COLO829 (cell line): Measurements from ENCODE around the gene CDKN2A.
A peak's percentile ranks its signal among the peaks of the same experiment; 100 is the strongest.

Experiments
- DNase-seq: peaks from one replicate; pipeline ENCODE4 v3.0.0; 2012; ENCODE audit warnings: low spot score

The CDKN2A gene

DNA sequence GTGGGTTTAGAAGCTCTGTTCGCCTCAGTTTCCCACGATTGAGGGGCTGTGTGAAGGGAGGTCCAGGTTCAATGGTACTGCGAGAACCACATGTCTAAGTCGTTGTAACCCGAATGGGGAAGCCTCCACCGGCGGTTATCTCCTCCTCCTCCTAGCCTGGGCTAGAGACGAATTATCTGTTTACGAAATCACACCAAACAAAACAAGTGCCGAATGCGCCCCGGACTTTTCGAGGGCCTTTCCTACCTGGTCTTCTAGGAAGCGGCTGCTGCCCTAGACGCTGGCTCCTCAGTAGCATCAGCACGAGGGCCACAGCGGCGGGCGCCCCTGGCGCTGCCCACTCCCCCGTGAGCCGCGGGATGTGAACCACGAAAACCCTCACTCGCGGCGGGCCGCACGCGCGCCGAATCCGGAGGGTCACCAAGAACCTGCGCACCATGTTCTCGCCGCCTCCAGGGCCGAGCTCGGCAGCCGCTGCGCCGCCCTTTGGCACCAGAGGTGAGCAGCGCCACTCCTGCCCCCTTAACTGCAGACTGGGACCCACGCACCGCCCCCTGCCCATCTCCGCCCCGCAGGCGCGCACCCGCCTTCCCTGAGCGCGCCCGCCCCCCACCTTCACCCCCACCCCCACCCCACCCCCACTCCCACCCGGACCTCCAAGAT is at the start of gene CDKN2A:
TSS of gene CDKN2A (minus strand) at position 500 of the 663 bp plus-strand sequence.
- no peak for DNase-seq

DNA sequence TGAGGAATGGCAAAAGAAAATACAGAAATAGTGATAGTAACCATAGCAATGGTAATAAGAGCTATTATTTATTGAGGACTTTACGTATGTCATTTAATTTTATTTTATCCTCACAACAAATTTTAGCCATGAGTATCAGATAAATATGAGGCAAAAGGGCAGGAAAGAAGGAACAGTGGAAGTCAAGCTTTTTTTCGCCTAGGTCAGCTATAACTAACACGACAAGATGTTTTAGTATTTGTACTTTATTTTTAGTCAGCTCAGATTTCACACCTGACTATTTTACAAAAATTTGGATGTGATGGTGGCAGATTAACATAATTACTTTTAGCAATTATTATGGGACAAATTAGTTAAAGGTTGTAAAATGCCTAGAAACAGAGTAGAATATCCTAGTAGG is 49.7 kb upstream of the CDKN2A start:
- DNase-seq, result no peak

DNA sequence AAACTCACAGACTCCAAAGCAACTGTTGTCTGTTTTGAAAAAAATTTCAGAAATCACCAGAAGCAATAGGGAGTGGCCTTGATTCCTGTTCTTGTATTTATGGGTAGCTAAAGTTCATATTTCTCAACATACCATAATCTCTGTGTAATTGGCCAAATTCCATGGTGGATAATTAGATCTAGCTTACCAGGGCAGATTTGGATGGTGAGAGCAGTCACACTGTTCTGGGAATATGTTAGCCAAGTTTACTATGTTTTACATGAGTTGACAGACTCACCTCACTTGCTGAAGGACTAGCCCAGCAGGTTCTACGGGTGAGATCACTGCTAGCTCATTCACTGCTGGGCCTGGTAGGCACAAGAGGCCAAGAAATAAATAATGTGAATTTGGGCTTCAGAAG is 47.6 kb upstream of the CDKN2A start:
- no peak for DNase-seq

DNA sequence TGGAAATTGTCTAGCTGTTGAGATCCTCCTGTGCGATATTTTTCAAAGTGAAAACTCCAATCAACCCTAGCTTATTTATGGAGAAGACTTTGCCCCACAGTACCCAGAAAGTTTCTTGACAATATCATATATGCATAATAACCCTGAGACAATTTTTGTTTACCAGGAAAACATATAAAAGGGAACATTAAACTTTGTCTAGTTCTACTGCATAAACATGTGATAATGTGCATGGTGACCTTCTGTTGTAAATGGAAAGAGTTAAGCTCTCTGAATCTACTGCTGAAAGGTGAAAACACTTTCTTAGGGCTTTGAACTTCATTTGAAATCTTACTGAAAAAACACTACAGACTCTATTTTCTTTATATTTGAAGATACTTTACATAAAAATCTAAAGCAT is 47.2 kb upstream of the CDKN2A start:
- no peak for DNase-seq

DNA sequence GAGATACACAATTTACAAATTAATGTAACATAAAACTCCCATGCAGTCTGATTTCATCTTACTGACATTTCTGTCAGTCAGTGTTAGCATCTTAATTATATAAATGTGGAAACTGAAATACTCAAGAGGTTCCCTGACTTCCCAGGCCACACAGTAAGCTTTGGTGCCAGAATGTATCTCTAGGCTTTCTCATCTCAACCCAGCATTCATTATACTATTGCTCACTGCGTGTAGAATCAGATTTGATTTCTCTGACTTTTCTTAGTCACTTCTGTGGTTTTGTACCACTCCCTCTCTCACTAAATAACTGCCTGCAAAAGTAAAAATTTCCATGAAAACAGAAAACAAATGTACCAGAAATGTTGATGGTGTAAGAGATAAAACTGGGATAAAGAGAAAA is 46.6 kb upstream of the CDKN2A start:
- no peak for DNase-seq

DNA sequence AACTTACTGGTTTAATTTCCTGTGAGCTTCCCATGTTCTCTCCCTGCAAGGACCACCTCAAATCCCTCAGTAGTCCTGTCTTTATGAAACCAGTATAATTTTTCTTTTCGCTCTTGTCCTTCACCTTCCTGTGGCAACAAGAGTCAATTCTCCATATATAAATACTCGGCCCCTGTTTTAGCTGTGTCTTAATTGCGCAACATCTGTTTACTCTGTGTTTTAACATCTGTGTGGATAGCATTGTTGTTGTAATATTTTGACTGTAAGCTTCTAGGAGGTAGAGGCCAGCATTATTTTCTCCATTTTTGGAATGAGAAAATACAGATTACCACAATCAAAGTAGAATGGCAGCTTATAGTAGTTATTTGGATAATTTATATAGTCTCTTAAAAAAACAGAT is 45.1 kb upstream of the CDKN2A start:
- no peak for DNase-seq

DNA sequence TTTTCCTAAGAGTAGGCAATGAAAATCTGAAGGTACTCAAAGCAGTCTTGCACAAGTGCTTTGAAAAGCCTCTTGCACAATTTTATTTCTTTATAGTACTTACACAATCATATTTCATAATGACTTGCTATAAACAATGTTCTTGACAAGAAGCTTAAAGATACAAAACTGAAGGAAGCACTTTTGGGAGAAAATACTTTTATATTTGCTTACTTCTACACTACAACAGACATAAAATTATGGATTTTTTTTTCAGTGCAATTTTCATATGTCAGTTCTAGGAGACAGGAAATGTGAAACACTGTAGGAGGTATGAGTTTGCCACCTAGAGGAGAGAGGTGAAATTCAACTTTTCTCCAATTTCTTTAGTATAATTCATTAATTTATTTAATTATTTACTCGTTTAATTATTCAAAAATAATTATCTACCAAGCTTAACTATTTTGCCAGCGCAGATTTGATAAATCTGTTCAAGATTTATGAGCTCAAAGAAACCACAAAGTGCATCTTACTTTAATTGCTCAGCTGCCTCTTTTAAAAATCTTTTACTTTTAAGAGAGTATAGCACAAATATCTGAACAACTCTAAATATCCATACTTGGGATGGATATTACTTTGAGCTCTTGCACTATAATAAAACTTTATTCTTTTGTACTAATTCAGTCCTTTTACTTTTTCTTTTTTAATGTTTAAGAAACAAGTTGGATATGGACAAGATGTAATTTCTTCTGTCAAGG is 43.9 kb upstream of the CDKN2A start:
- DNase-seq, result peak; percentile 33

DNA sequence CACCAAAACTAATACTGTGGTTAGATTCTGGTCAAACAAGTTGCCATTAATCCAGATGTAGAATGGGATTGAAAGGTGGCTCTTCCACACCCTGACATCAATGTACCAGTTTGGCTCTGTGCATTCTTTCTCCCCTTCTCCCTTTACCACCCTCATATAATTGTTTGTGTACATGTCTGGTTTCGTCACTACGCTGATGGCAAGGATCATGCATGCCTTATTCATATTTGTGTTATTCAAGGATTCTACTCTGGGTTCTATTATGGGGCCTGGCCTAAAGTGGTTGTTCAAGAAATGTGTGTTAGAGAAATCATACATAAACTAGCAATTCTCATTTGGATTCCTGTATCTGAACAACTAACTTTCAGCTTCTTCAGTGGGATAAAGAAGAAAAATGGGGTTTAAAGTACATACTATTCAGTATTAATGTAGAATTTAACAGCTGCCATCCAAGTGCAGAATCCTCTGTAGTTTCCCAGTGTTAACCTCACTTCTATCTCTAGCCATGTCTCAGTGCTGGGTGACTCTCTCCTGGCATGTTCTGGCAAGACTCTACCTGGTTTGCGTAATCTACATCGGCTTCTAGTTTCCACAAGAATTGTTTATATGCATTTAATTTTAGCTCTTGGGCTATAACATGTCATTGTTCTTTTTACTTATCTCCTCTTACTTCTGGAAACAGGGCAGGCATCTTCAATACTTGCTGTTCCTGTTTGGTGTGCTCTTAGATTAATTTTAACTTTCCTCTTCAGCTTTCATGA is 42.9 kb upstream of the CDKN2A start:
- no peak for DNase-seq

DNA sequence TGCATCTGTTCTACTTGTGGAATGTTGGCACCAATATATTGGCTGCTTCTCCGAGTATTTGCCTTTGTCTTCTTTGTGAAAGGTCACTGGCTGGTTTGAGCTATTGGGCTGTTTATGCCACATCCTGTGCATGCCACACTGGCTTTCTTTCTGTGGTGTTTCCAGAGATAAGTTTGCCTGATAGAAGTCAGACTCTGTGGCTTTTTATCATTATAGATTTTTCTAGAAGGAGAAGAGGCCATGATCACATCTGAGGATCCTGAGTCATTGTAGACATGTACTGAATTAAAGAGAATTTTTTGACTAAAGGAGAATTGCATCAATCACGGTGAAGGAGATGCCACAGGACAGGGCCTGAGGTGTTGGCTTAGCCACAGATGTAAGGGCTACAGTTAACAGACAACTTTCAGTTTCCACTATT is 41.4 kb upstream of the CDKN2A start:
- DNase-seq, result no peak

DNA sequence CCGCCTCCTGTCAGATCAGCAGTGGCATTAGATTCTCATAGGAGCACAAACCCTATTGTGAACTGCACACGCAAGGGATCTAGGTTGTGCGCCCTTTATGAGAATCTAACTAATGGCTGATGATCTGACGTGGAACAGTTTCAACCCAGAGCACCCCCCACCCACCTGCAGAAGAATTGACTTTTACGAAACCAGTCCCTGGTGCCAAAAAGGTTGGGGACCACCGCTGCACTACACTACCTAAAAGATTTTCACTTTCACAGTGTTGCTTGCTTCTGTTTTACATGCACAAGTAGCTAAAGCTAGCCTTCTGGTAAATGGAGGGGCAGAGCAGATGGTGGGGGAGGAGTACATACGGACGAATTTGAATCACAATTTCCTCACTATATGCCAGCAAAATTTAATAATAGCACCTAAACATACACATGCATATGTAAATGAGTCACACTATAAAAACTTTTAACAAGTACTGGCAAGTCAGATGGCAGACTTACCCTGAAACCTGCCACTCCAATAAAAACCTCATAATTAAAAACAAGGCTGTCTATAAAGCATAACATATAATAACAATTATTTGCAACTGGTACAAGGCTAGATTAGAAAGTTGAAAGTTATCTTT is 38.9 kb upstream of the CDKN2A start:
- DNase-seq, result no peak

DNA sequence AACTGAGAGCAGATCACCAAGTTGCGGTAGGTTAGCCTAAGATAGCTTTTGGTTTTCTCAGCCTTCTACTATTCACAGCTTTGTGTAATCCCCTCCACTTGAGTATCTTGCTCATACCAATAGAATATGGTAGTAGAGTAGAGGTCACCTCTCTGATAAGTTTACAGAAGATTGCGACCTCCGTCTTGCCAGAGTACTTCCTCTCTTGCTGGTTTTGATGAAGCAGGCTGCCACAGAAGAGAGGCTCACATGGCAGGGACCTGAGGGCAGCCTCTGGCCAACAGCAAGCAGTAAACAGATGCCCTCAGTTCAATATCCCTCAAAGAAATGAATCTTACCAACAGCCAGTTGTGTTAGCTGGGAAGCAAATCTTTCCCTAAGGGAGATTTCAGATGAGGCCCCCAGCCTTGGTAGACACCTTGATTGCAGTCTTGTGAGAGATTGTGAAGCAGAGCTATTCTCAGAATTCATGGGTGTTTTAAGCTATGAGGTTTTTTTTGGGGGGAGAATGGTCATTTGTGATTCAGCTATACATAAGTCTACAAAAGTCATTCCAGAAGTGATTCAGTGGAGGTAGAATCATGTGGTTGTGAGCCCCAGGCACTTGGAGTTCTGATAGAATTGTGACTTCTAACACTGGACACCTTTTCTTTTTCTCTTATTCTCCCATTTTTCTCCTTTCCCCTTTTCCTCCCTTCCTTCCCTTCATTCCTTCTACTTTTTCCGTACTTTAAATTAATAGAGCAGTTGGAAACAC is 37.6 kb upstream of the CDKN2A start:
- DNase-seq, result no peak

DNA sequence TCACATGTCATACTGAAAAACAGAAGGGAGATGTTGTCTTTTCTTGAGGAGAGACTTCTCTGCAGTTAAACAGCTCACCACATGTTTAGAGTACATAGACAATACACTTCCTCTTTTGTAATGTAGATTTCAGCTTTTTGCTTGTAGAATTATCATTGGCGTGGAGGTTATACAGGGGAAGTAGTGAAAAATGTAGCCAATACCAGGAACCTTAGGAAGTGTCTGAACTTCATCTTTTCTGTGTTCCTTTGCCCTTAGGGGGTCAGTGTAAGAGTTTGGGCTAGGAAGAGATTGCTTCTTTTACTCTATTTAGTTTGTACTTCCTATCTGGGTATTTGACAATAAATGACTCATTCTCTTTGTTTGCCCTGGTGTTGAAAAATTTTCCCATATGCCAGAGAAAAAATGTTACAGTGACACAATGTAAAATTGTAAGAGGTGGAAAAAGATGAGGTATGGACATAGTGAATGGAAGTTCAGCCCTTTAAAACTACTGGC is 36.0 kb upstream of the CDKN2A start:
- DNase-seq, result no peak

DNA sequence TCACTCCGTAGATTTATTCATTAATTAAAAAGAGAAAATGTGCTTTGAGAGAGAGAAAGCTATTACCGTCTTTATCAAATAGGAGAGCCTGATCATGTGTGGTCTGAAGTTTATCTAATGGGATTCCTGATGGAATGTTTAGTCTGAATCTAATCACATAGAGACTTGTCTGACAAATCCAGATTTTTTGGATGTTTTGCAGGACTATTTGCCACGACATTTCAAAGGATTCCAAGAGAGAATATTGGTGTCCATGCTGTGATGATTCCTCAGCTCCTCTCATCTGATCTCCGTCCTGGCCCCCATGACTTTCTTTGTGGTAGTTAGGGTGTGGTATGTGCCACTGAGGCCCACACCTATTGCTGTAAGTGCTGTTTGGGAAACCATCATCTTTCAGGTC is 35.0 kb upstream of the CDKN2A start:
- no peak for DNase-seq

DNA sequence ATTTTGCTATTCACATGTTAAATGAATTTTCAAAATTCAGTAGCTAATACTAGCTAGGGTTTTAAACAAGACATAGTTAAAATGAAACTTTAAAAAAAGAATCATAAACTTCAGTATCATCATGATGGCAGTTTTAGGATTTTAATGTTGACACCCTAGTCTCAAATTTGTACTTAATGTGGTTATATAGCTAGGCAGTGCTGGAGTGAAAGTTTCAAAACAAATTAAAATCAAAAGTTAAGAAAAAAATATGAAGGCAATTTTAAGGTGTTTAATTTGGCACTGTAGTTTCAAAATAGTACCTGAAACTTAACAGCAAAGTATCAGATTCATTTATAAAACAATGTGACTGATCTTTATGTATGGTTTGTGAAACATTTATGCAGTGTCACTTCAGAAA is 34.2 kb upstream of the CDKN2A start:
- DNase-seq, result no peak

DNA sequence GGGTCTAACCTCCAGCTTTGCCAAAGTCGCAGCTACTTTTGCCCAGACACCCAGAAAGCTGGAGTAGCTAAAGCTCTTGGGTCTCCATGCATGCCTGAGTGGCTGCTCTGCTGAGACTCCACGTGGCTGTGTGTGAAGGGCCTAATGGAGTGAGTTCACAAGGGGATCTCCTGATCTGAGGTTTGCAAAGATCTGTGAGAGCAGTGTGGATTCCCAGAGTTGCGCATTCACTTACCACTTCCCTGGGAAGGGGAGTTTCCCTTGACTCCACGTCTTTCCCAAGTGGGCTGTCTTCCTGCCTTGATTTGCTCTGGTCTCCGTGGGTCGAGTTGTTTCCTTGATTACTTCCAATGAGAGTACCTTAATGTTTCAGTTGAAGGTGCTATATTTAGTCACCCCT is 32.5 kb upstream of the CDKN2A start:
- DNase-seq, result no peak

DNA sequence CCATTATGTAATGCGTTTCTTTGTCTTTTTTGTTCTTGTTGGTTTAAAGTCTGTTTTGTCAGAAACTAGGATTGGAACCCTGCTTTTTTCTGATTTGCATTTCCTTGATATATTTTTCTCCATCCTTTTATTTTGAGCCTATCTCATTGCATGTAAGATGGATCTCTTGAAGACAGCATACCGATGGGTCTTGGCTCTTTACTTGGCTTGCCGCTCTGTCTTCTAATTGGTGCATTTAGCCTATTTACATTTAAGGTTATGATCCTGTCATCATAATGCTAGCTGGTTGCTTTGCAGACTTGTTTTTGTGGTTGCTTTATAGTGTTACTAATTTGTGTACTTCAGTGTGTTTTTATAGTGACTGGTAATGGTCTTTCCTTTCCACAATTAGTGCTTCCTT is 28.2 kb upstream of the CDKN2A start:
- no peak for DNase-seq

DNA sequence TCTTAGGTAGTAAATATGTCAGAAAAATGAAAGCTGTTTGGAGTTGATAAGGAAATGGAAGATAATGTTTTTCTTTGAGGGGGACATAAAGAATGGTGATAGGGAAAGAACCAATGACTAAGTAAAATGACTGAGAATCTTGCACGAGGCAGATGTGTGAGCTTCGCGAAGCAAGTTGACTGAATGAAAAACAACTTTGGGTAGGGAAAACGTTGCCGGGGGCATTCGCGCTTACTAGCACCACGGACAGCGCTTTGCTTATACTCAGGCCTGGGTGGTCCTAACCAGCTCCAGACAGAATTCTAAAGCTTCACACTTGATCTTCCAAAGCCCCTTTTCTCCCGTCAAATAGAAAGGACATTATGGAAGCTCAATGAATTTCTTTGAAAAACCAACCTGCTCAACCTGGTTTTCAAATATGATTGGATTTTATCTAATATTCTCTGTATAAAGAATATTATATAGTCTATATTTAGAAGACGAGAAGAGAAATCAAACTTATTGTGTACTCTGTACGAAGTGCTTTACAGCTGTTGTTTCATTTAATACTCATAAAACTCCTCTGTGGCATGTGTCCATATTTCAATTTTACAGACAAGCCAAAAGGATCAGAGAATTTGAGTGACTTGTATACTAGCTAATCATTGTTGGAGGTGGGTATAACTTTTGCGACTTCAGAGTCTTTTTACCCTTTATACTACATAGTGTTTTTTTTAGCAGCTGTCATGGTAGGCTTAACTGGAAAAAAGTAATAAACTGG is 16.9 kb upstream of the CDKN2A start:
- no peak for DNase-seq

DNA sequence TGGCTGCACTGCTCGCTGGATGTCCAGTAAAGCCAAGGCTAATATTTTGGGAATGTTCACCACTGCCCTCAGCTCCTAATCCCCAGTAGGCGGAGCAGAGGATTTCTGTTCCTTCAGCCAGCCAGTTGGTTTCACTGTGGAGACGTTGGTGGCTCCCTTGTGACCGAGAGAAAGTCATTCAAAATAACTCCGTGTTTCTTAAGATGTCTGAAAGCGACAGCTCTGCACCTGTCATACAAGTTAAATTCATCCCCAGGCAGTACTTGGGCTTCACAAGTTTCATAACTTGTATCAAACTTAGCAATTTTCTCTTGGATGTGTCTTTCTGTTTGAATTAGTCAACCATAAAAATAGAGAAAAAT is 15.3 kb upstream of the CDKN2A start:
- DNase-seq, result no peak

DNA sequence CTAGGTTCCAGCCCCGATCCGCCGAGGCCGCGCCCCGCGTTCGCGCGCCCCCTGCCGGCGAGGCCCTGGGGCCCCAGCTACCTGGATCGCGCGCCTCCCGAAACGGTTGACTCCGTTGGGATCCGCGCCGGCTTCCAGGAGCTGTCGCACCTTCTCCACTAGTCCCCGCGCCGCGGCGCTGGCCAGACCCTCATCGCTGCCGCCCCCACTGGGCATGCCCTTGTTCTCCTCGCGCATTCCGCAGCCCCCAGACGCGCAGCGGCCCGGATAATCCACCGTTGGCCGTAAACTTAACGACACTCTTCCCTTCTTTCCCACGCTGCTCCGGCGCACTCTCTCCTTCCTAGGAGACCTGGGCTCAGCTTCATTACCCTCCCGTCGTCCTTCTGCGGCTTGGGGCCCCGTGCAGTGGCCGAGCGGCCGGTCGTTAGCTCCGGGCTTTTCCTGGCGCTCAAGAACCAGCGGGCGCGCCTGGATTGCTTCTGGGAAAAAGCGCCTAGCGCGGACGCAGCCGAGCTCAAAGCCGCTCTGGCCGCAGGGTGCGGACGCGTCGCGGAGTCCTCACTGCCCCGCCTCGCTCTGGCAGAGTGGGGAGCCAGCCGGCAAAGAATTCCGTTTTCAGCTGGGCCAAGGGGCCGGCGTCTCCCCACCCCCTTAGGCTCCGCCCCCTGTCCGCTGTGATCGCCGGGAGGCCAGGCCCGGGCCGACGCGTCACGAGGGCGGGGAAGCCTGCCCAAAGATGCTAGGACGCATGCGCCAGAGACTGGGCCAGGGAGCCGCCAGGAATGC is 14.7 kb upstream of the CDKN2A start, which contains the start of gene CDKN2B:
TSS of gene CDKN2B (minus strand) at position 589 of the 789 bp plus-strand sequence. CDS start at position 237, 352 bp downstream.
- DNase-seq, result peak; percentile 93

DNA sequence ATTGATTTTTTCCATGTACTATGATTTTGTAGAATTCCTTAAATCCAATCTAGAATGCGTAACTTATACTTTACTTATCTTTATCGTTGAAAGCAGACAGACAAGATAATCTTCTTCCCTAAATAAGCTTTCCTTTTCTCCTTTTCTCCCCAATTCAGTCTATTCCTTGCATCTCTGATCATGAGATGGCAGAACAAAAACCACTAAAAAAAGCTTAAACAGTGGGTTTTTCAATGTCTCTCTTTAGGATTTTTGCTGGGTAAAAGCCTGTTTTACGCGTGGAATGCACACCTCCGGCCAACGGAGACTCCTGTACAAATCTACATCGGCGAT is 14.2 kb upstream of the CDKN2A start:
- DNase-seq, result no peak
